GM12878 (cell line): Measurements from ENCODE around the gene XPNPEP3. TPM values are rescaled to one million over a fixed set of nuclear protein-coding genes. Genes with fewer than 3 reads are reported as not detected.
A peak's percentile ranks its signal among the peaks of the same experiment; 100 is the strongest.

Source experiments
- ATAC-seq: fragments of 200-7000 bp; cut with Tn5 transposase; 3 replicates; pipeline ENCODE4 v1.9.1; 2020; ENCODE audit warnings: mild to moderate bottlenecking, moderate library complexity
- BruUV-seq: library from RNA; stranded (reverse); fragments of 400-500 nt; replicated peaks from 2 replicates; lab custom pipeline; 2021; lab: Mats Ljungman, UMichigan
- CTCF ChIA-PET: fragments of 300-600 bp; sonication (Branson Sonifier 250); formaldehyde crosslinking; extraction: SDS; loops from one replicate; lab custom pipeline; 2021; ENCODE audit warnings: inconsistent platforms; lab: Yijun Ruan, JAX
- POLR2A ChIA-PET: fragments of 350-600 bp; formaldehyde crosslinking; extraction: SDS; loops from one replicate; lab custom pipeline; 2021; ENCODE audit warnings: inconsistent platforms; lab: Charles Lee
- RAD21 ChIA-PET: fragments of 300-600 bp; sonication (Branson Sonifier 250); formaldehyde crosslinking; loops from one replicate; lab custom pipeline; 2023; ENCODE audit warnings: antibody characterized with exemption; ENCODE audit not compliant: unreplicated experiment; lab: Charles Lee
- SMC1A ChIA-PET: fragments of 300-600 bp; sonication (Branson Sonifier 250); formaldehyde crosslinking; loops from one replicate; lab custom pipeline; 2023; ENCODE audit not compliant: unreplicated experiment, uncharacterized antibody; lab: Charles Lee
- DNase-seq: peaks from one replicate; pipeline ENCODE4 v3.0.0-alpha.2; 2011; ENCODE audit warnings: low read depth, low spot score
- FAIRE-seq: peaks from 3 replicates; lab custom pipeline; 2011; peaks lifted over from hg19 to GRCh38; lab: Jason Lieb, UNC
- H2AFZ ChIP-seq: 2 replicates; pipeline ENCODE4 v1.6.0; 2011; ENCODE audit warnings: low read depth, low read length, control low read depth; ENCODE audit not compliant: control insufficient read depth
- H3K27ac ChIP-seq: 2 replicates; pipeline ENCODE4 v1.5.1; 2011; ENCODE audit warnings: control low read depth; ENCODE audit not compliant: control insufficient read depth, insufficient read depth
- H3K27me3 ChIP-seq, 2 experiments: replicated peaks in 1 of 2; 2 replicates each; pipeline versions ENCODE4 v1.6.0 to v1.6.1; 2011; ENCODE audit warnings: low read length in 1 of 2; ENCODE audit not compliant: control insufficient read depth in 2 of 2, insufficient read depth in 2 of 2
- H3K36me3 ChIP-seq, 2 experiments: 2 replicates each; pipeline ENCODE4 v1.5.1; 2011; ENCODE audit warnings: low read length in 1 of 2; ENCODE audit not compliant: control insufficient read depth in 2 of 2, insufficient read depth in 2 of 2
- H3K4me1 ChIP-seq: 2 replicates; pipeline ENCODE4 v1.6.1; 2011; ENCODE audit warnings: mild to moderate bottlenecking, low read length, moderate library complexity, mixed read lengths; ENCODE audit not compliant: control insufficient read depth, insufficient read depth
- H3K4me2 ChIP-seq: 2 replicates; pipeline ENCODE4 v1.6.0; 2011; ENCODE audit warnings: control low read depth; ENCODE audit not compliant: control insufficient read depth, insufficient read depth
- H3K4me3 ChIP-seq: fragments of 200-600 bp; sonication (generic); 2 replicates; pipeline ENCODE4 v1.5.1; 2016
- H3K79me2 ChIP-seq: 2 replicates; pipeline ENCODE4 v1.6.0; 2011; ENCODE audit warnings: low read length; ENCODE audit not compliant: control insufficient read depth, insufficient read depth
- H3K9ac ChIP-seq: 2 replicates; pipeline ENCODE4 v1.8.0; 2011; ENCODE audit warnings: low read length, control low read depth, mixed read lengths; ENCODE audit not compliant: control insufficient read depth, insufficient read depth
- H3K9me3 ChIP-seq: replicated peaks from 3 replicates; pipeline ENCODE4 v1.5.1; 2011; ENCODE audit warnings: mild to moderate bottlenecking, low read length; ENCODE audit not compliant: control insufficient read depth, insufficient read depth
- H4K20me1 ChIP-seq: 2 replicates; pipeline ENCODE4 v1.6.0; 2011; ENCODE audit not compliant: control insufficient read depth, insufficient read depth
- ATF7 ChIP-seq: fragments of 450-650 bp; IDR thresholded peaks from 2 replicates; pipeline ENCODE4 v1.6.1; 2016; ENCODE audit warnings: low read depth, mild to moderate bottlenecking
- GATAD2B ChIP-seq: fragments of 450-650 bp; conservative IDR thresholded peaks from 2 replicates; pipeline ENCODE4 v1.6.1; 2017; ENCODE audit warnings: low read depth, mild to moderate bottlenecking, moderate library complexity
- KAT2A ChIP-seq: conservative IDR thresholded peaks from 2 replicates; pipeline ENCODE4 v1.6.1; 2011; ENCODE audit warnings: low read depth, low read length; ENCODE audit not compliant: control insufficient read depth
- MTA2 ChIP-seq: fragments of 450-650 bp; IDR thresholded peaks from 2 replicates; pipeline ENCODE4 v1.6.1; 2016; ENCODE audit warnings: low read depth, mild to moderate bottlenecking, moderate library complexity
- NFYB ChIP-seq: IDR thresholded peaks from 2 replicates; pipeline ENCODE4 v1.6.1; 2011; ENCODE audit warnings: low read depth, mild to moderate bottlenecking, low read length, improper control_type of control experiment, moderate library complexity; ENCODE audit not compliant: insufficient read depth
- RUNX3 ChIP-seq: IDR thresholded peaks from 2 replicates; pipeline ENCODE4 v1.6.1; 2012; ENCODE audit warnings: low read length, inconsistent platforms
- SMC3 ChIP-seq: IDR thresholded peaks from 2 replicates; pipeline ENCODE4 v1.6.1; 2011; ENCODE audit warnings: low read length, improper control_type of control experiment, borderline replicate concordance
- SRF ChIP-seq, 2 experiments: IDR thresholded peaks; 2 replicates each; pipeline ENCODE4 v1.6.1; 2011; ENCODE audit warnings: low read depth in 2 of 2, low read length in 2 of 2, mild to moderate bottlenecking in 1 of 2, moderate library complexity in 1 of 2
- TCF12 ChIP-seq: IDR thresholded peaks from 2 replicates; pipeline ENCODE4 v1.6.1; 2011; ENCODE audit warnings: low read depth, mild to moderate bottlenecking, low read length
- USF2 ChIP-seq: IDR thresholded peaks from 2 replicates; pipeline ENCODE4 v1.6.1; 2011; ENCODE audit warnings: low read depth, low read length, improper control_type of control experiment, borderline replicate concordance
- ZNF384 ChIP-seq: IDR thresholded peaks from 2 replicates; pipeline ENCODE4 v1.6.1; 2012; ENCODE audit warnings: low read depth, mild to moderate bottlenecking, low read length, improper control_type of control experiment, borderline replicate concordance
- WGBS: methylation state at CpG from one replicate; pipeline ENCODE4 v1.1.6; 2016; ENCODE audit warnings: low lambda C conversion rate; ENCODE audit not compliant: insufficient replicate concordance, insufficient coverage; ENCODE audit errors: missing lambda C conversion rate; 5-methylcytosine and 5-hydroxymethylcytosine counted together
- in situ Hi-C: fragments of 300-500 bp; cut with MboI; formaldehyde crosslinking; loops from 9 replicates; pipeline ENCODE4 v1.14.3; 2018; ENCODE audit warnings: mixed read lengths
- intact Hi-C: fragments of 100-400 bp; cut with micrococcal nuclease; formaldehyde crosslinking; loops from one replicate; pipeline ENCODE4 v1.14.2; 2022; ENCODE audit not compliant: unreplicated experiment
- polyA plus RNA-seq, 11 experiments: library from polyadenylated mRNA; depleted of rRNA in 4 of 11; unstranded in 6 of 11; stranded (reverse) in 5 of 11; fragments of >200 nt; fragmentation: Nextera tagmentation in 4 of 11; fragmentation: Illumina TruSeq in 1 of 11; extraction: Ambion mirVana in 4 of 11; extraction: Trizol in 1 of 11; gene quantifications; 1 replicate in 1 of 11; 2 replicates in 10 of 11; pipeline versions ENCODE4 v1.2.1 to v1.2.3, GENCODE V29; 2011 to 2016; ENCODE audit warnings: inconsistent platforms in 2 of 11, missing spikeins in 2 of 11, low read depth in 1 of 11
- total RNA-seq, 4 experiments: library from RNA; depleted of rRNA in 3 of 4; stranded (reverse); fragments of >200 nt in 3 of 4; fragmentation: Illumina TruSeq in 1 of 4; extraction: Trizol in 1 of 4; gene quantifications; 2 replicates each; pipeline versions ENCODE4 v1.2.1 to v1.2.3, GENCODE V29; 2013 to 2021
- TF ChIP-seq, protein P1 (sequence below): IDR thresholded peaks from 2 replicates; pipeline ENCODE4 v1.6.1; 2011; ENCODE audit warnings: borderline replicate concordance, low read depth, mild to moderate bottlenecking, moderate library complexity, mixed read lengths, low read length; ENCODE audit not compliant: insufficient read depth; ENCODE audit errors: extremely low read length

The XPNPEP3 gene
- total and polyA plus RNA-seq, 10 of the 15 experiments (the other 5 are each of a cell fraction or from before 2014, with no cell fraction given): 6.7 to 19.9 (median 11.7) TPM

DNA sequence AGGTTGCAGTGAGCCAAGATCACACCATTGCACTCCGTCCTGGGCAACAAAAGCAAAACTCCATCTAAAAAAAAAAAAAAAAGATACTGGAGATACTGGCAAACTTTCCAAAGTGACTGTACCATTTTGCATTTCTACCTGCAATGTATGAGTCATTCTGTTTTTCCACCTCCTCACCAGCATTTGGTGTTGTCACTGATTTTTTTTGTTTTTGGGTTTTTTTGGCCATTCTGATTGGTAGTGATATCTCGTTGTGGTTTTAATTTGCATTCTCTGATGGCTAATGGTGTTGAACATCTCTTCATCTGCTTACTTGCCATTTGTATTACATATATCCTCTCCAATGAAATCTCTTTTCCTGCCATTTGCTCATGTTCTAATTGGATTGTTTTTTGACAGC, 82.3 kb downstream of the XPNPEP3 start:
- 44% methylated on average over 2 of the region's 2 CpGs for WGBS
- TF ChIP-seq MTA2 (no peak), GATAD2B (no peak), TCF12 (no peak), RUNX3 (peak; percentile 59), SMC3 (no peak), USF2 (no peak), KAT2A (no peak), ATF7 (peak; percentile 50; the same call in 1 of the 2 replicates), ZNF384 (peak; percentile 46; the same call in 1 of the 2 replicates), NFYB (peak; percentile 50; the same call in 1 of the 2 replicates), SRF (IDR thresholded peaks at IDR 0.05; ENCODE audit: low read depth in 2 of 2, low read length in 2 of 2) (no peak)
- TF ChIP-seq, protein P1, sequence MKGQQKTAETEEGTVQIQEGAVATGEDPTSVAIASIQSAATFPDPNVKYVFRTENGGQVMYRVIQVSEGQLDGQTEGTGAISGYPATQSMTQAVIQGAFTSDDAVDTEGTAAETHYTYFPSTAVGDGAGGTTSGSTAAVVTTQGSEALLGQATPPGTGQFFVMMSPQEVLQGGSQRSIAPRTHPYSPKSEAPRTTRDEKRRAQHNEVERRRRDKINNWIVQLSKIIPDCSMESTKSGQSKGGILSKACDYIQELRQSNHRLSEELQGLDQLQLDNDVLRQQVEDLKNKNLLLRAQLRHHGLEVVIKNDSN: no peak
- POLR2A ChIA-PET: interaction anchor here (0.7 kb wide), 1 partner anchor 48 kb away, joined by 3 read pairs; no protein-coding TSS in a partner anchor
- Histone ChIP-seq H3K79me2 (no peaks in the 10 kb centered on the region), H3K27ac (no peak overlapping the region), H3K27me3 (no peaks in the 10 kb centered on the region), H3K4me3 (no peak overlapping the region), H3K9me3 (no peaks in the 10 kb centered on the region), H3K4me1 (peaks cover 17% of the 10 kb centered on the region), H2AFZ (no peak overlapping the region), H3K36me3 (no peaks in the 10 kb centered on the region), H3K9ac (no peak overlapping the region), H3K4me2 (0 out of 2 replicates have a peak overlapping the region, but pooled peaks have one; percentile 3), H4K20me1 (no peaks in the 10 kb centered on the region)
- RAD21 ChIA-PET: interaction anchor here (0.7 kb wide), 1 partner anchor 214 kb away, joined by 3 read pairs; no protein-coding TSS in a partner anchor
- CTCF ChIA-PET: interaction anchor here (0.7 kb wide), 1 partner anchor 16 kb away, joined by 3 read pairs; no protein-coding TSS in a partner anchor
- no TSS peak for BruUV-seq
- DNase-seq (no peak), FAIRE-seq (no peak), ATAC-seq (peak; percentile 54; the same call in 2 of the 3 replicates)
- SMC1A ChIA-PET: no interaction called here
- in situ Hi-C loops: no loop called here
- intact Hi-C loops: no loop called here
